Esophagus squamous epithelium (tissue), 4 donors: ENCODE data around the gene GDPD5.

Source experiments
- POLR2A ChIP-seq, 4 donors: fragments of 450-650 bp; IDR thresholded peaks; one replicate each; pipeline ENCODE4 v1.6.1; 2017; ENCODE audit warnings: antibody characterized with exemption in 4 of 4, mild to moderate bottlenecking in 4 of 4, moderate library complexity in 3 of 4
- TF ChIP-seq, protein P1 (sequence below), 6 experiments: fragments of 450-650 bp in 4 of 6; fragments of 200-600 bp in 2 of 6; sonication (generic) in 2 of 6; IDR thresholded peaks; one replicate each; pipeline ENCODE4 v1.5.1; 2016 to 2019; ENCODE audit warnings: antibody characterized with exemption in 6 of 6, mild to moderate bottlenecking in 4 of 6, moderate library complexity in 4 of 6

- TF ChIP-seq, protein P1, sequence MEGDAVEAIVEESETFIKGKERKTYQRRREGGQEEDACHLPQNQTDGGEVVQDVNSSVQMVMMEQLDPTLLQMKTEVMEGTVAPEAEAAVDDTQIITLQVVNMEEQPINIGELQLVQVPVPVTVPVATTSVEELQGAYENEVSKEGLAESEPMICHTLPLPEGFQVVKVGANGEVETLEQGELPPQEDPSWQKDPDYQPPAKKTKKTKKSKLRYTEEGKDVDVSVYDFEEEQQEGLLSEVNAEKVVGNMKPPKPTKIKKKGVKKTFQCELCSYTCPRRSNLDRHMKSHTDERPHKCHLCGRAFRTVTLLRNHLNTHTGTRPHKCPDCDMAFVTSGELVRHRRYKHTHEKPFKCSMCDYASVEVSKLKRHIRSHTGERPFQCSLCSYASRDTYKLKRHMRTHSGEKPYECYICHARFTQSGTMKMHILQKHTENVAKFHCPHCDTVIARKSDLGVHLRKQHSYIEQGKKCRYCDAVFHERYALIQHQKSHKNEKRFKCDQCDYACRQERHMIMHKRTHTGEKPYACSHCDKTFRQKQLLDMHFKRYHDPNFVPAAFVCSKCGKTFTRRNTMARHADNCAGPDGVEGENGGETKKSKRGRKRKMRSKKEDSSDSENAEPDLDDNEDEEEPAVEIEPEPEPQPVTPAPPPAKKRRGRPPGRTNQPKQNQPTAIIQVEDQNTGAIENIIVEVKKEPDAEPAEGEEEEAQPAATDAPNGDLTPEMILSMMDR (IDR thresholded peaks at IDR 0.05): no peak
- TF ChIP-seq POLR2A (IDR thresholded peaks at IDR 0.05): no peak
These were observed 35.2 kb downstream of the GDPD5 start for GRCh38 chr11:75490221-75491181.
